ENCODE measurements around the gene EVC. TPM values are rescaled to one million over a fixed set of nuclear protein-coding genes. Genes with fewer than 3 reads are reported as not detected.

Gene EVC
- total RNA-seq, 2 donors from 2014 or later, result 25.5 to 29.0 TPM

DNA sequence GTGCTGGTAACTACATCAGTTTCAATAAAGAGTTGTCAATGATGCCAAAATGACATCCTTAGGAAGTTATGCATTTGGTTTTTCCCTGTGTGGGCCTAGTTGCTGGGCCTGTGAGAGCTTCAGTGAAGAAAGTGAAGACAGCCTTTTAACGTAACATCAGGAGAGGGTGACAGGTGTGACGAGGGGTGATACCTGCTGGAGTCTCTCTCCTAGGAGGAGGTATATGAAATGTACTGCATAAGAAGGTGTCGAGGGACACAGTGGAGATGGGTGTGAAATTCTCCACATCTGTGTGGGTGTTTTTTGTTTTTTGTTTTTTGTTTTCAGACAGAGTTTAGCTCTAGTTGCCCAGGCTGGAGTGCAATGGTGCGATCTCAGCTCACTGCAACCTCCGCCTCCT, 49.2 kb downstream of the EVC start:
- DNase-seq, result no peak
- H3K27me3 ChIP-seq (ENCODE audit: control insufficient read depth, insufficient read depth, low read length, poor library complexity, severe bottlenecking), result no peaks in the 10 kb centered on the region
- H3K4me1 Mint-ChIP-seq, result peaks cover 18% of the 10 kb centered on the region
- peaks cover 19% of the 10 kb centered on the region for H3K36me3 ChIP-seq (ENCODE audit: control insufficient read depth, insufficient read depth, low read length)
- H3K9me3 ChIP-seq (ENCODE audit: control insufficient read depth, low read length), result peaks cover 6% of the 10 kb centered on the region
- H3K9me3 Mint-ChIP-seq, result no peaks in the 10 kb centered on the region
- H3K27ac Mint-ChIP-seq, result no peak overlapping the region
- no peak overlapping the region for H3K27ac ChIP-seq (ENCODE audit: low read depth, low read length)
- peaks cover 10% of the 10 kb centered on the region for H3K27me3 Mint-ChIP-seq (ENCODE audit: insufficient read depth)
- no peak overlapping the region for H3K9ac ChIP-seq (ENCODE audit: extremely low read depth, low read length, poor library complexity, severe bottlenecking)
- H3K4me3 ChIP-seq (ENCODE audit: low read length), result peak overlapping the region; percentile 5
- H3K4me1 ChIP-seq (ENCODE audit: control insufficient read depth, insufficient read depth, low read length), result peaks cover 14% of the 10 kb centered on the region
- peaks cover 28% of the 10 kb centered on the region for H3K36me3 Mint-ChIP-seq (ENCODE audit: low read depth)
- no peak overlapping the region for H3K4me3 Mint-ChIP-seq
- 82 to 100% methylated on average over 3 to 5 of the region's 5 CpGs for WGBS, 2 experiments (ENCODE audit: insufficient coverage in 1 of 2, insufficient read length in 1 of 2)
- TF ChIP-seq CTCF (conservative IDR thresholded peaks at IDR 0.05), result no peak

- DNase-seq, result no peak
- Mint-ChIP-seq H3K27ac (no peak overlapping the region), H3K4me1 (peaks cover 18% of the 10 kb centered on the region), H3K36me3 (ENCODE audit: low read depth) (peaks cover 21% of the 10 kb centered on the region), H3K27me3 (ENCODE audit: insufficient read depth) (peaks cover 10% of the 10 kb centered on the region), H3K9me3 (no peaks in the 10 kb centered on the region), H3K4me3 (no peak overlapping the region)
- Histone ChIP-seq H3K9ac (ENCODE audit: extremely low read depth, low read length, poor library complexity, severe bottlenecking) (no peak overlapping the region), H3K36me3 (ENCODE audit: control insufficient read depth, insufficient read depth, low read length) (peaks cover 19% of the 10 kb centered on the region), H3K9me3 (ENCODE audit: control insufficient read depth, low read length) (peaks cover 6% of the 10 kb centered on the region), H3K4me3 (ENCODE audit: low read length) (no peak overlapping the region), H3K27me3 (ENCODE audit: control insufficient read depth, insufficient read depth, low read length, poor library complexity, severe bottlenecking) (no peaks in the 10 kb centered on the region), H3K4me1 (ENCODE audit: control insufficient read depth, insufficient read depth, low read length) (peaks cover 14% of the 10 kb centered on the region), H3K27ac (ENCODE audit: low read depth, low read length) (no peak overlapping the region)
- TF ChIP-seq CTCF (conservative IDR thresholded peaks at IDR 0.05), result no peak
- WGBS, 2 experiments (ENCODE audit: insufficient coverage in 1 of 2, insufficient read length in 1 of 2), result 95 to 97% methylated on average over 8 to 9 of the region's 9 CpGs
These were observed 50.0 kb downstream of the EVC start for GRCh38 chr4:5760936-5761480.

GRCh38 chr4:5770051-5770450, 59.0 kb downstream of the EVC start:
- H3K27me3 ChIP-seq (ENCODE audit: control insufficient read depth, insufficient read depth, low read length, poor library complexity, severe bottlenecking), result peaks cover 38% of the 10 kb centered on the region
- 92 to 95% methylated on average over 2 to 4 of the region's 4 CpGs for WGBS, 2 experiments (ENCODE audit: insufficient coverage in 1 of 2, insufficient read length in 1 of 2)
- Mint-ChIP-seq H3K36me3 (ENCODE audit: low read depth) (peaks cover 47% of the 10 kb centered on the region), H3K27me3 (ENCODE audit: insufficient read depth) (peaks cover 52% of the 10 kb centered on the region), H3K9me3 (peaks cover 50% of the 10 kb centered on the region), H3K4me3 (no peak overlapping the region), H3K27ac (no peak overlapping the region), H3K4me1 (peaks cover 19% of the 10 kb centered on the region)
- no peak for TF ChIP-seq CTCF (conservative IDR thresholded peaks at IDR 0.05)
- no peak overlapping the region for H3K27ac ChIP-seq (ENCODE audit: low read depth, low read length)
- H3K36me3 ChIP-seq (ENCODE audit: control insufficient read depth, insufficient read depth, low read length), result peaks cover 22% of the 10 kb centered on the region
- no peak overlapping the region for H3K9ac ChIP-seq (ENCODE audit: extremely low read depth, low read length, poor library complexity, severe bottlenecking)
- peak overlapping the region; percentile 45 for H3K4me3 ChIP-seq (ENCODE audit: low read length)
- H3K9me3 ChIP-seq (ENCODE audit: control insufficient read depth, low read length), result peaks cover 48% of the 10 kb centered on the region
- peaks cover 13% of the 10 kb centered on the region for H3K4me1 ChIP-seq (ENCODE audit: control insufficient read depth, insufficient read depth, low read length)
- DNase-seq, result peak; percentile 28
